Prostate gland (tissue), 2 donors: ENCODE measurements around the gene FAM53C. TPM values are rescaled to one million over a fixed set of nuclear protein-coding genes. Genes with fewer than 3 reads are reported as not detected.

ENCODE experiments used
- DNase-seq: peaks from one replicate; pipeline ENCODE4 v3.0.0-alpha.2; 2019; ENCODE audit warnings: low spot score
- H3K27ac ChIP-seq, 2 donors: fragments of 200-600 bp; sonication (generic); 2 replicates each; pipeline ENCODE4 v1.5.1; 2017 to 2019
- H3K27me3 ChIP-seq: fragments of 200-600 bp; sonication (generic); replicated peaks from 2 replicates; pipeline ENCODE4 v1.5.1; 2019; ENCODE audit not compliant: insufficient read depth
- H3K36me3 ChIP-seq, 2 donors: fragments of 200-600 bp; sonication (generic); 1 replicate in 1 of 2; 2 replicates in 1 of 2; pipeline versions ENCODE4 v1.5.1 to v1.8.1; 2017 to 2019
- H3K4me1 ChIP-seq: fragments of 200-600 bp; sonication (generic); replicated peaks from 2 replicates; pipeline ENCODE4 v1.5.1; 2019
- H3K4me3 ChIP-seq, 2 donors: fragments of 200-600 bp; sonication (generic); 2 replicates each; pipeline ENCODE4 v1.5.1; 2017 to 2019
- H3K9me3 ChIP-seq: fragments of 200-600 bp; sonication (generic); 2 replicates; pipeline ENCODE4 v1.5.1; 2017
- POLR2A ChIP-seq: fragments of 450-650 bp; IDR thresholded peaks from one replicate; pipeline ENCODE4 v1.6.1; 2016; ENCODE audit warnings: antibody characterized with exemption, mild to moderate bottlenecking
- POLR2AphosphoS5 ChIP-seq: sonication (generic); formaldehyde crosslinking; IDR thresholded peaks from one replicate; pipeline ENCODE4 v1.6.1; 2017; ENCODE audit warnings: antibody characterized with exemption
- WGBS: methylation state at CpG from one replicate; pipeline ENCODE4 v1.1.5; 2018; 5-methylcytosine and 5-hydroxymethylcytosine counted together
- intact Hi-C: fragments of 100-400 bp; cut with DNase I; formaldehyde crosslinking; loops from one replicate; pipeline ENCODE4 v1.14.2; 2022
- total RNA-seq, 2 donors: library from RNA; depleted of rRNA; stranded (reverse); fragments of >200 nt; gene quantifications; one replicate each; pipeline ENCODE4 v1.1.0, GENCODE V29; 2016
- TF ChIP-seq, protein P1 (sequence below), 4 experiments: fragments of 200-600 bp in 2 of 4; fragments of 450-650 bp in 2 of 4; sonication (generic) in 2 of 4; IDR thresholded peaks; 1 replicate in 3 of 4; 2 replicates in 1 of 4; pipeline ENCODE4 v1.5.1; 2016 to 2019; ENCODE audit warnings: antibody characterized with exemption in 4 of 4, mild to moderate bottlenecking in 2 of 4, moderate library complexity in 2 of 4

FAM53C gene
- total RNA-seq, 2 donors from 2014 or later, result 32.9 to 81.0 TPM

- no peak overlapping the region for H3K4me3 ChIP-seq
- H3K36me3 ChIP-seq, result no peaks in the 10 kb centered on the region
- DNase-seq, result no peak
- no peaks in the 10 kb centered on the region for H3K9me3 ChIP-seq
- H3K4me1 ChIP-seq, result no peaks in the 10 kb centered on the region
- no peaks in the 10 kb centered on the region for H3K27me3 ChIP-seq
- intact Hi-C loops, result no loop called here
- H3K27ac ChIP-seq, result no peak overlapping the region
- TF ChIP-seq, protein P1, sequence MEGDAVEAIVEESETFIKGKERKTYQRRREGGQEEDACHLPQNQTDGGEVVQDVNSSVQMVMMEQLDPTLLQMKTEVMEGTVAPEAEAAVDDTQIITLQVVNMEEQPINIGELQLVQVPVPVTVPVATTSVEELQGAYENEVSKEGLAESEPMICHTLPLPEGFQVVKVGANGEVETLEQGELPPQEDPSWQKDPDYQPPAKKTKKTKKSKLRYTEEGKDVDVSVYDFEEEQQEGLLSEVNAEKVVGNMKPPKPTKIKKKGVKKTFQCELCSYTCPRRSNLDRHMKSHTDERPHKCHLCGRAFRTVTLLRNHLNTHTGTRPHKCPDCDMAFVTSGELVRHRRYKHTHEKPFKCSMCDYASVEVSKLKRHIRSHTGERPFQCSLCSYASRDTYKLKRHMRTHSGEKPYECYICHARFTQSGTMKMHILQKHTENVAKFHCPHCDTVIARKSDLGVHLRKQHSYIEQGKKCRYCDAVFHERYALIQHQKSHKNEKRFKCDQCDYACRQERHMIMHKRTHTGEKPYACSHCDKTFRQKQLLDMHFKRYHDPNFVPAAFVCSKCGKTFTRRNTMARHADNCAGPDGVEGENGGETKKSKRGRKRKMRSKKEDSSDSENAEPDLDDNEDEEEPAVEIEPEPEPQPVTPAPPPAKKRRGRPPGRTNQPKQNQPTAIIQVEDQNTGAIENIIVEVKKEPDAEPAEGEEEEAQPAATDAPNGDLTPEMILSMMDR (IDR thresholded peaks at IDR 0.05), result no peak
- TF ChIP-seq POLR2A (no peak), POLR2AphosphoS5 (no peak)
- WGBS, result 98% methylated on average over 2 of the region's 2 CpGs
Observed at GRCh38 chr5:138371454-138371853, 33.4 kb downstream of the FAM53C start.

DNA sequence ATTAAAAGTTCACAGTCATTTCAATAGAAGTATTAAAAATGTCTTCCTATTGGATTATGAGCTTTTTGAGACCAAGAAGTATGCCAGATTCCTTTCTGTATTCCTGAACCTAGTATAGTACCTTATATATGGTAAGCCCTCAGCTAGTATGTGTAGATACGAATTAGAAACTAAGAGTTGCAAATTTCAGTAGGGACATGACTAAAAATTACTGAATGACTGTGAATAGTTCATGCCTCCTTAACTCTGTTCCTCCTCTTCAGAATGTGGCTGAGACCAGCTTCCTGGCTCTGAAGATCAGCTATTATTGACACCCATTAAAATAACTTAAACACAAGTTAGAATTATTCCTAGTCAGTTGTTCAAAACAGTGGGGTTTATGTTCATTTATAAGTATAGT lies 34.2 kb downstream of the FAM53C start:
- no peak overlapping the region for H3K27ac ChIP-seq
- TF ChIP-seq POLR2AphosphoS5 (no peak), POLR2A (no peak)
- TF ChIP-seq, protein P1 (IDR thresholded peaks at IDR 0.05), result no peak
- WGBS, result 82% methylated on average over 1 of the region's 1 CpG
- no peaks in the 10 kb centered on the region for H3K4me1 ChIP-seq
- H3K36me3 ChIP-seq, result no peaks in the 10 kb centered on the region
- H3K4me3 ChIP-seq, result no peak overlapping the region
- intact Hi-C loops, result no loop called here
- no peak for DNase-seq
- H3K9me3 ChIP-seq, result no peaks in the 10 kb centered on the region
- H3K27me3 ChIP-seq, result no peaks in the 10 kb centered on the region

GRCh38 chr5:138372653-138373052 lies 34.6 kb downstream of the FAM53C start:
- intact Hi-C loops, result no loop called here
- H3K27me3 ChIP-seq, result no peaks in the 10 kb centered on the region
- 52% methylated on average over 5 of the region's 5 CpGs for WGBS
- H3K4me3 ChIP-seq, result no peak overlapping the region
- no peak for DNase-seq
- no peaks in the 10 kb centered on the region for H3K4me1 ChIP-seq
- no peaks in the 10 kb centered on the region for H3K36me3 ChIP-seq
- no peak overlapping the region for H3K27ac ChIP-seq
- no peaks in the 10 kb centered on the region for H3K9me3 ChIP-seq
- TF ChIP-seq, protein P1 (IDR thresholded peaks at IDR 0.05), result no peak
- TF ChIP-seq POLR2AphosphoS5, result no peak
- TF ChIP-seq POLR2A, result no peak

DNA sequence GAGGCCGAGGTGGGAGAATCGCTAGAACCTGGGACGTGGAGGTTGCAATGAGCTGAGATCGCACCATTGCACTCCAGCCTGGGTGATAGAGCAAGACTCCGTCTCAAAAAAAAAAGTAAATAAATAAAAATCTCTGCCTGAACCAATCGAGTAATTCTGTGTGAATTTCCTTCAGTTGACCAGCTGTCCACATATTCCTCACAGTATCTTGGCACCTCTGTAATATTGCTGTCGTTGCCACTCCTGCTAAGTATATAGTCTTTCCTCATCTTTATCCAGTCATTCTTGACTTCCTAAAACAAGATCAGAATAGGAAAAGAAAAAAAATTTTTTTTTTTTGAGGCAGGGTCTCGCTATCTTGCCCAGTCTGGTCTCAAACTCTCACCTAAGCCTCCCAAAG lies 44.3 kb downstream of the FAM53C start:
- no peak for DNase-seq
- no peak overlapping the region for H3K4me3 ChIP-seq
- H3K27me3 ChIP-seq, result no peaks in the 10 kb centered on the region
- intact Hi-C loops, result no loop called here
- WGBS, result 97% methylated on average over 8 of the region's 8 CpGs
- H3K27ac ChIP-seq, result no peak overlapping the region
- no peaks in the 10 kb centered on the region for H3K4me1 ChIP-seq
- TF ChIP-seq, protein P1 (IDR thresholded peaks at IDR 0.05), result no peak
- TF ChIP-seq POLR2AphosphoS5, result no peak
- no peak for TF ChIP-seq POLR2A
- peaks cover 0 to 8% of the 10 kb centered on the region in 2 donors for H3K36me3 ChIP-seq
- H3K9me3 ChIP-seq, result no peaks in the 10 kb centered on the region

DNA sequence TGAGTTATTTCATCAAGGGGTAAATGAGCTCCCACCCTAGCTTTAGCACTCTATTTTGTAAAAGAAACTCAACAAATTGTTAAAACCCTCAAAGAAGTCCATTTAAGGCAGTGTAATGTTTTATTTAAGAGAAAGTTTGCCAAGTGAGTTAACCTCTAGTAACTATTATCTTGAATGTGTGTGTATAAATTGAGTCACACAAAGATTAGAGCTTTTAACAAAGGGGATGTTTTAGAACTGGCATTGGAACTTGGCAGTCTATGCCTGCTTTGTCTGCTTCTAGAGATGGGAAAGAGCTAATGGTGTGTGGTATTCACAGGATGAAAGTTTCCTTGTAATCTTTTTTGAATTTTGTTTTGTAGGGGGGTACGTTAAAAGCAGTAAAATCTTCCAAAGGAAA lies 47.6 kb downstream of the FAM53C start:
- Histone ChIP-seq H3K4me3 (no peak overlapping the region), H3K9me3 (no peaks in the 10 kb centered on the region), H3K36me3 (peaks cover 0 to 8% of the 10 kb centered on the region in 2 donors), H3K4me1 (no peaks in the 10 kb centered on the region), H3K27me3 (no peaks in the 10 kb centered on the region), H3K27ac (no peak overlapping the region)
- TF ChIP-seq POLR2AphosphoS5 (no peak), POLR2A (no peak)
- TF ChIP-seq, protein P1 (IDR thresholded peaks at IDR 0.05), result no peak
- no peak for DNase-seq
- WGBS, result 48% methylated on average over 1 of the region's 1 CpG
- intact Hi-C loops, result no loop called here
